Measurements from ENCODE around the gene ING2.
"Not testable (repeated sequence)": the region's sequence is repeated elsewhere in the genome, so short reads cannot be mapped to it uniquely, and the experiment has no call there.

Gene ING2

GRCh38 chr4:183548306-183548705 lies 43.4 kb downstream of the ING2 start:
- no peak for DNase-seq (ENCODE audit: low read depth in 2 of 2)

- DNase-seq (ENCODE audit: low read depth in 2 of 2) = no peak
Observed at GRCh38 chr4:183550345-183551093, 45.7 kb downstream of the ING2 start.

- no peak for DNase-seq (ENCODE audit: low read depth in 2 of 2)
Observed at GRCh38 chr4:183552274-183553146, 47.7 kb downstream of the ING2 start.

GRCh38 chr4:183553147-183553478 lies 48.3 kb downstream of the ING2 start:
- DNase-seq (ENCODE audit: low read depth in 2 of 2) = not testable (repeated sequence)

- no peak for DNase-seq (ENCODE audit: low read depth in 2 of 2)
Observed at GRCh38 chr4:183553601-183554345, 48.9 kb downstream of the ING2 start.

- no peak for DNase-seq (ENCODE audit: low read depth in 2 of 2)
Observed at GRCh38 chr4:183554346-183554686, 49.5 kb downstream of the ING2 start.

GRCh38 chr4:183554878-183555585 lies 50.2 kb downstream of the ING2 start:
- no peak for DNase-seq (ENCODE audit: low read depth in 2 of 2)

- DNase-seq (ENCODE audit: low read depth in 2 of 2) = no peak
Observed at GRCh38 chr4:183556947-183557346, 52.1 kb downstream of the ING2 start.

GRCh38 chr4:183557611-183558010 lies 52.8 kb downstream of the ING2 start:
- no peak for DNase-seq (ENCODE audit: low read depth in 2 of 2)

- no peak for DNase-seq (ENCODE audit: low read depth in 2 of 2)
Observed at GRCh38 chr4:183558873-183559272, 54.0 kb downstream of the ING2 start.

GRCh38 chr4:183561905-183562304 lies 57.0 kb downstream of the ING2 start:
- no peak for DNase-seq (ENCODE audit: low read depth in 2 of 2)
